ENCODE data around the gene OGFR.

GRCh38 chr20:62836967-62837490 lies 32.4 kb downstream of the OGFR start:
- TF ChIP-seq PATZ1 (tag by site-specific recombination; IDR thresholded peaks at IDR 0.05) (no peak), BCL11A (tag by site-specific recombination; IDR thresholded peaks at IDR 0.05; ENCODE audit: low read depth) (no peak), SCRT1 (tag by site-specific recombination; IDR thresholded peaks at IDR 0.05; ENCODE audit: borderline replicate concordance) (no peak), ZNF521 (tag by site-specific recombination; IDR thresholded peaks at IDR 0.05) (no peak), CTCF (tag by site-specific recombination; IDR thresholded peaks at IDR 0.05) (no peak), TCF7L2 (IDR thresholded peaks at IDR 0.05; ENCODE audit: borderline replicate concordance, low read depth, low read length) (no peak)
